CD4-positive, alpha-beta T cell (primary cell): ENCODE results near the gene C6orf58. TPM values are rescaled to one million over a fixed set of nuclear protein-coding genes. Genes with fewer than 3 reads are reported as not detected.

Experiments
- ATAC-seq: fragments of 200-7000 bp; cut with Tn5 transposase; one replicate; pipeline ENCODE4 v1.10.0; 2022; ENCODE audit warnings: mild to moderate bottlenecking; ENCODE audit not compliant: poor library complexity
- CTCF ChIA-PET: fragments of 350-600 bp; sonication (Branson Sonifier 250); formaldehyde crosslinking; loops from one replicate; lab custom pipeline; 2021; ENCODE audit warnings: antibody characterized with exemption, inconsistent platforms; lab: Charles Lee
- POLR2A ChIA-PET: fragments of 350-600 bp; sonication (Branson Sonifier 250); formaldehyde crosslinking; loops from one replicate; lab custom pipeline; 2021; ENCODE audit warnings: antibody characterized with exemption, inconsistent platforms; lab: Charles Lee
- DNase-seq, 14 experiments: peaks; one replicate each; pipeline ENCODE4 v3.0.0-alpha.2; 2013 to 2020; ENCODE audit warnings: mixed read lengths in 2 of 14
- H3K27ac ChIP-seq, 2 donors: one replicate each; pipeline versions ENCODE4 v1.5.1 to v1.7.0; 2013; ENCODE audit warnings: low read length in 2 of 2, low read depth in 1 of 2, mild to moderate bottlenecking in 1 of 2
- H3K27me3 ChIP-seq, 2 experiments: 1 replicate in 1 of 2; 2 replicates in 1 of 2; pipeline versions ENCODE4 v1.6.1 to v1.7.0; 2013; ENCODE audit warnings: low read length in 2 of 2, control low read depth in 1 of 2, mild to moderate bottlenecking in 1 of 2, moderate library complexity in 1 of 2; ENCODE audit not compliant: insufficient read depth in 2 of 2, control insufficient read depth in 1 of 2
- H3K36me3 ChIP-seq: one replicate; pipeline ENCODE4 v1.6.1; 2013; ENCODE audit warnings: low read length, control low read depth; ENCODE audit not compliant: insufficient read depth
- H3K4me1 ChIP-seq: one replicate; pipeline ENCODE4 v1.6.1; 2013; ENCODE audit warnings: low read length, control low read depth; ENCODE audit not compliant: insufficient read depth
- H3K4me3 ChIP-seq: one replicate; pipeline ENCODE4 v1.5.1; 2013; ENCODE audit warnings: mild to moderate bottlenecking, low read length, moderate library complexity
- H3K9me3 ChIP-seq, 2 experiments: 1 replicate in 1 of 2; 2 replicates in 1 of 2; pipeline versions ENCODE4 v1.6.1 to v1.7.0; 2013; ENCODE audit warnings: low read length in 2 of 2, mild to moderate bottlenecking in 2 of 2, control low read depth in 1 of 2, moderate library complexity in 1 of 2; ENCODE audit not compliant: control insufficient read depth in 1 of 2, insufficient read depth in 1 of 2
- H3K27ac Mint-ChIP-seq: one replicate; pipeline ENCODE4 v1.8.0; 2020; ENCODE audit warnings: mixed read lengths
- H3K27me3 Mint-ChIP-seq: one replicate; pipeline ENCODE4 v1.8.0; 2021; ENCODE audit warnings: mixed read lengths
- H3K36me3 Mint-ChIP-seq: one replicate; pipeline ENCODE4 v1.8.0; 2021; ENCODE audit warnings: low read depth, mixed read lengths
- H3K4me1 Mint-ChIP-seq: one replicate; pipeline ENCODE4 v1.8.0; 2021; ENCODE audit warnings: low read depth, mixed read lengths
- H3K4me3 Mint-ChIP-seq: one replicate; pipeline ENCODE4 v1.8.0; 2020; ENCODE audit warnings: mild to moderate bottlenecking, mixed read lengths
- H3K9me3 Mint-ChIP-seq: one replicate; pipeline ENCODE4 v1.8.0; 2020; ENCODE audit warnings: mixed read lengths
- intact Hi-C, 2 experiments: fragments of 100-400 bp; cut with DNase I in 1 of 2; cut with micrococcal nuclease in 1 of 2; formaldehyde crosslinking; loops; one replicate each; pipeline versions ENCODE4 v1.15.1 to v1.9.0; 2023 to 2025; cut with DNase I, micrococcal nuclease
- total RNA-seq, 174 experiments: library from RNA in 2 of 174; stranded (reverse) in 2 of 174; gene quantifications; one replicate each; pipeline ENCODE4 v1.2.3 and lab custom pipeline; 2021 to 2026
- TF ChIP-seq, protein P1 (sequence below): fragments of 200-600 bp; IDR thresholded peaks from one replicate; pipeline ENCODE4 v1.8.0; 2022; ENCODE audit warnings: antibody characterized with exemption, mild to moderate bottlenecking

Gene C6orf58
- total RNA-seq, 2 experiments from 2014 or later, result not detected

DNA sequence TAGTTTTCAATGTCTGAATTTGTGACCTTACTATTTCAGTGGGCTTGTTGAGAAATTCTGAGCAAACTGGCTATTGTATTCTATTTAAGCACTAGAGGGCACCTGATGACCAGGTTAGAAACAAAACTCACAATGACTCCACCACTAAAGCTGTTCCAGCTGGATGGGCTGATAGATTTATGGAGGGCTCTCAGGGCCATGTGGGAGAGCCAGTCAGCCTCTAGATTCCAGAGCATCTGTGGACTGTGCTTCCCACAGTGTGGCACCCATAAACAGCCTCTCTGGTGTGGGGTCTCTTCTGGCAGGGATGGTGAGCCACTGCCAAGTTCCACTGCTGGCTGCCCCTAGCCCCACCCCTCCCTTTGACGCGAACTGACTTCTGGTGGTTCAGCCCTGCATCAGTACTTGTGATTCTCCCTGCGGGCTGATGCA lies 29.2 kb downstream of the C6orf58 start:
- ATAC-seq (no peak), DNase-seq (peak in 3 of 14 experiments; percentile 18 to 26 (median 23))
- Histone ChIP-seq H3K9me3 (no peaks in the 10 kb centered on the region), H3K4me3 (no peak overlapping the region), H3K27ac (no peak overlapping the region), H3K36me3 (no peaks in the 10 kb centered on the region), H3K27me3 (no peaks in the 10 kb centered on the region), H3K4me1 (no peaks in the 10 kb centered on the region)
- Mint-ChIP-seq H3K36me3 (no peaks in the 10 kb centered on the region), H3K27ac (no peak overlapping the region), H3K27me3 (no peaks in the 10 kb centered on the region), H3K4me3 (no peak overlapping the region), H3K9me3 (no peaks in the 10 kb centered on the region), H3K4me1 (no peaks in the 10 kb centered on the region)
- ChIA-PET POLR2A (no interaction called here), CTCF (no interaction called here)
- TF ChIP-seq, protein P1, sequence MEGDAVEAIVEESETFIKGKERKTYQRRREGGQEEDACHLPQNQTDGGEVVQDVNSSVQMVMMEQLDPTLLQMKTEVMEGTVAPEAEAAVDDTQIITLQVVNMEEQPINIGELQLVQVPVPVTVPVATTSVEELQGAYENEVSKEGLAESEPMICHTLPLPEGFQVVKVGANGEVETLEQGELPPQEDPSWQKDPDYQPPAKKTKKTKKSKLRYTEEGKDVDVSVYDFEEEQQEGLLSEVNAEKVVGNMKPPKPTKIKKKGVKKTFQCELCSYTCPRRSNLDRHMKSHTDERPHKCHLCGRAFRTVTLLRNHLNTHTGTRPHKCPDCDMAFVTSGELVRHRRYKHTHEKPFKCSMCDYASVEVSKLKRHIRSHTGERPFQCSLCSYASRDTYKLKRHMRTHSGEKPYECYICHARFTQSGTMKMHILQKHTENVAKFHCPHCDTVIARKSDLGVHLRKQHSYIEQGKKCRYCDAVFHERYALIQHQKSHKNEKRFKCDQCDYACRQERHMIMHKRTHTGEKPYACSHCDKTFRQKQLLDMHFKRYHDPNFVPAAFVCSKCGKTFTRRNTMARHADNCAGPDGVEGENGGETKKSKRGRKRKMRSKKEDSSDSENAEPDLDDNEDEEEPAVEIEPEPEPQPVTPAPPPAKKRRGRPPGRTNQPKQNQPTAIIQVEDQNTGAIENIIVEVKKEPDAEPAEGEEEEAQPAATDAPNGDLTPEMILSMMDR, result no peak
- intact Hi-C loops, result loop anchor here (5.0 to 10.0 kb wide), 5 partner anchors 1126 to 1969 kb away; no protein-coding TSS in a partner anchor

DNA sequence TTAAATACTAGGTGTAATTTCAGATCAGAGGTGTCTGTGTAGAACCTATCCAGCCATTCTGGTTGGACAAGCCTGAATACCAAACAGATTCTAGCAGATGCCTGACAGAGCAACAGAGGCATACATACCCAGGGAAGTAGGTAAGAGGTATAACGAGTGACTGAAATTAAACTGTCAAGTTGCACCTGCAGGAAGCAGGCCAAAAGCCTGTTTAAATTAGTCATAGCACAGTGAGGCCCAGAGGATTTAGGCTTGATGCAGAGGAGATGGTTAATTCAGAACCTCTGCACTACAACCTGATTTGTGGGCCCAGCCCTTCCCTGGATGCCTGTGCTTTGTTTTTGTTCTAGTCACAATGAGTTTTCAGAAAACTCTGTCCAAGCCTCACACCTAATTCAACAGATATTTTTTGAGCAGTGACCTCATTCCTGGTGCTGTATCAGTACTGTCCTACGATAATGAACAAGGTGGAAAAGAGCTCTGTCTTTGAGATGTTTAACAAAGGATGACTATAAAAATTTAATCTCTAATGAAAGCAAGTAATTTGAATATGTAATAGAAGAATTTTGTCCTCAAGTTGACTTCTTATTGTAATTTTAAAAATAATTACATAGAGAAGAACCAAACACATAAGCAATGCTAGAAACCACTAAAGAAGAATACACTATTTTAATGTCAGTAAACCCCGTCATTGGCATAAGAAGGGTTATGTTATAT lies 31.7 kb downstream of the C6orf58 start:
- POLR2A ChIA-PET, result no interaction called here
- CTCF ChIA-PET, result no interaction called here
- intact Hi-C loops, result loop anchor here (5.0 to 10.0 kb wide), 5 partner anchors 1124 to 1966 kb away; no protein-coding TSS in a partner anchor
- TF ChIP-seq, protein P1, result no peak
- no peaks in the 10 kb centered on the region for H3K4me1 Mint-ChIP-seq
- no peaks in the 10 kb centered on the region for H3K36me3 Mint-ChIP-seq
- H3K4me1 ChIP-seq, result no peaks in the 10 kb centered on the region
- no peaks in the 10 kb centered on the region for H3K36me3 ChIP-seq
- no peaks in the 10 kb centered on the region for H3K27me3 Mint-ChIP-seq
- H3K4me3 Mint-ChIP-seq, result no peak overlapping the region
- ATAC-seq, result no peak
- DNase-seq, result no peak
- no peak overlapping the region for H3K4me3 ChIP-seq
- no peaks in the 10 kb centered on the region for H3K9me3 ChIP-seq
- H3K9me3 Mint-ChIP-seq, result no peaks in the 10 kb centered on the region
- H3K27ac ChIP-seq, result no peak overlapping the region
- no peaks in the 10 kb centered on the region for H3K27me3 ChIP-seq
- no peak overlapping the region for H3K27ac Mint-ChIP-seq

DNA sequence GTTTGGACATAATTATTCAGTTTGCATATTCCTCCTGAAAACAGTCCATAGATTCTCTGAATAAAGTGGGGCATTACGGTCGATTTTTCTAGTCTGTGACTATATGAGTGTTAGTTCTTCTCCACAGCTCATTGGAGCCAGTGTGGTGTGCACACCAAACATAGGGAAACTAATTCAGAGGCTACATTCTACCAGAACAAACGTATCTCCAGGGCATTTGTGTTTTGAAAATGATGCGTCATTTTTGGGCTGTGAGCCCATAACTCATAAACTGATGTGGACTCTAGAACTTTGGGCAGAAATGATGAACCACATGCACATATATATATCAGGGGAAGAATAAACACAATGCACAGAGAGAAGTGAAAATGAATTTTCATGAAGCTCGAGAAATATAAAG lies 41.8 kb downstream of the C6orf58 start:
- H3K27me3 ChIP-seq, result no peaks in the 10 kb centered on the region
- intact Hi-C loops, result no loop called here
- no peaks in the 10 kb centered on the region for H3K4me1 ChIP-seq
- TF ChIP-seq, protein P1, result no peak
- no peak for ATAC-seq
- Mint-ChIP-seq H3K9me3 (peaks cover 4% of the 10 kb centered on the region), H3K27ac (no peak overlapping the region), H3K4me1 (no peaks in the 10 kb centered on the region), H3K36me3 (no peaks in the 10 kb centered on the region), H3K27me3 (no peaks in the 10 kb centered on the region), H3K4me3 (no peak overlapping the region)
- DNase-seq, result no peak
- no peaks in the 10 kb centered on the region for H3K9me3 ChIP-seq
- ChIA-PET POLR2A (interaction anchor here (1.3 kb wide), 1 partner anchor 9 kb away, joined by 3 read pairs; no protein-coding TSS in a partner anchor), CTCF (no interaction called here)
- no peak overlapping the region for H3K27ac ChIP-seq
- no peak overlapping the region for H3K4me3 ChIP-seq
- H3K36me3 ChIP-seq, result no peaks in the 10 kb centered on the region
